NOMO-1 treated with DMSO at 0.1 percent for 48 hours (cell line): ENCODE data around the gene UNCX.

Experiments
- DNase-seq: peaks from one replicate; lab custom pipeline; 2025; ENCODE audit not compliant: unreplicated experiment; lab: John Stamatoyannopoulos, UW

UNCX gene

GRCh38 chr7:1214516-1214915 lies 18.2 kb upstream of the UNCX start:
- DNase-seq: no peak

DNA sequence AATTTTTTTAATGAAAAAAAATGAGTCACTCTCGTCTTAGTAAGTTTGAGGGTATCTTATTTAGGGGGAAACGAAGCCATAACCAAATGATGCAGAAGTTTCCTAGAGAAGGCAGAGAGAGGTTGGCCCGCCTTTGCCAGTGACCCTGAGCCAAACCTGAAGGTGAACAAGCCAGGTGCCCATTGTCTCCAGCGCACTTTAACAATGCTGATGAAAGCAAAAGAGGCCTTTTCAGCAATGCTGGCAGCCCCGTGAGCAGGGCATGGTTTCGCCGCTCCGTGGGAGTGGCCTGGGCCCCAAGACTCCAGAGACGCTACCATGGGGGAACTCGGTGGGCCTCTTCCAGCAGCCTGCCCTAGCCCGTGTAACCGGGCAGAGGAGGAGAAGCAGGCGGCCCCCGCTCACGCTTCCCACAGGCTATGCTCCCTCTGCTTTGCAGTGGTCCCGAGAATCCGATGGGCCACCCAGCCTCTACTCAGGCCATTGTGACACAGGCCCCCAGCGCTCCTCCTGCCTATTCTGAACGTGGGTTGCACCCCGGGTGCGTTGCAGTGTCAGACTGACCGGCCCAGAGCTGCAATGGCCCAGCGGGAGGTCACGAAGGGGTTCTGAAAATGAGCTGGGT lies 14.0 kb upstream of the UNCX start:
- no peak for DNase-seq

GRCh38 chr7:1219498-1219897 lies 13.2 kb upstream of the UNCX start:
- DNase-seq: no peak

- DNase-seq: no peak
These were observed 12.5 kb upstream of the UNCX start for GRCh38 chr7:1220000-1220726.

DNA sequence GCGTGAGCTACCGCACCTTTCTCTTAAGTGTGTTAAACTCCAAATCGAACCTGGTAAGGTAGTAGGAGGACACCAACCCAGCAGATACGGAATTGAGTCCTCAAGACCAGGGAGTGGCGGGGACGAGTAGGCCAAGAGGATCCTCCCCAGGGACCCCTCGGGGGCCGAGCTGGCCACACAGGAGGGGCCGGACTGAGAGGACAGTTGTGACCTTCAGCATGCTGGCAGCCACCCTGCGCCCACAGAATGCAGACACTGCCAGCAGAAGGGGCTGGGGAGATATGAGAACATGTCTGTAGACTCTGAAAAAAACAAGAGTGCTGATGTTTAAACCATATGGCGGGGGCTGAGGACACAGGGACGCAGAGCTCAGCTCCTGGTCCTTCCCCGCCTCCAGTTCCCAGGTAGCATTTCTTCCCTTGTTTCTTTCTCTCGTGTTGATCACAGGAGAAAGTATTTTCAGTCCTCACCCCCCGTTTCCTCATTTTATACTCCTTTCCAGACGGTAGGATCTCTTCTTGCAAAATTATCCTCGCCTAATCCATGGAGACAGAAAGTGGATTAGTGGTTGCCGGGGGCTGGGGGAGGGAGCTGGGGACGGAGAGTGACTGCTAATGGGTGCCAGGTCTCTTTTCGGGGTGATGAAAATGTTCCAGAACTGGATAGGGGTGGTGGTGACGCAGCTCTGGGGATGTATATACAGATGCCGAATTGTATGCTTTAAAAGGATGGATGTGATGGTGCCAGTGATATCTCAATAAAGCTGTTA lies 11.5 kb upstream of the UNCX start:
- DNase-seq: no peak

GRCh38 chr7:1223196-1223981 lies 9.3 kb upstream of the UNCX start:
- no peak for DNase-seq

GRCh38 chr7:1224086-1224716 lies 8.5 kb upstream of the UNCX start:
- DNase-seq: no peak

DNA sequence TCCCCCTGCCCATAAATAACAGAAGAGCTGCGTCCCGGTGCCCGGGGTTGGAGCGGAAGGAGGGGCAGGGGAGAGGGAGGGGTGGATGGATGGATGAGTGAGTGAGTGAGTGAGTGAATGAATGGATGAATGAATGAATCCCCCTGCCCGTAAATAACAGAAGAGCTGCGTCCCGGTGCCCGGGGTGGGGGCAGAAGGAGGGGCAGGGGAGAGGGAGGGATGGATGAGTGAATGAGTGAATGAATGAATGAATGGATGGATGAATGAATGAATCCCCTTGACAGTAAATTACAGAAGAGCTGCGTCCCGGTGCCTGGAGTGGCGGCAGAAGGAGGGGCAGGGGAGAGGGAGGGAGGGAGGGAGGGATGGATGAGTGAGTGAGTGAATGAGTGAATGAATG lies 7.6 kb upstream of the UNCX start:
- DNase-seq: no peak

GRCh38 chr7:1225441-1226185 lies 7.1 kb upstream of the UNCX start:
- DNase-seq: peak; percentile 15

- DNase-seq: no peak
These were observed 6.3 kb upstream of the UNCX start for GRCh38 chr7:1226186-1226901.

DNA sequence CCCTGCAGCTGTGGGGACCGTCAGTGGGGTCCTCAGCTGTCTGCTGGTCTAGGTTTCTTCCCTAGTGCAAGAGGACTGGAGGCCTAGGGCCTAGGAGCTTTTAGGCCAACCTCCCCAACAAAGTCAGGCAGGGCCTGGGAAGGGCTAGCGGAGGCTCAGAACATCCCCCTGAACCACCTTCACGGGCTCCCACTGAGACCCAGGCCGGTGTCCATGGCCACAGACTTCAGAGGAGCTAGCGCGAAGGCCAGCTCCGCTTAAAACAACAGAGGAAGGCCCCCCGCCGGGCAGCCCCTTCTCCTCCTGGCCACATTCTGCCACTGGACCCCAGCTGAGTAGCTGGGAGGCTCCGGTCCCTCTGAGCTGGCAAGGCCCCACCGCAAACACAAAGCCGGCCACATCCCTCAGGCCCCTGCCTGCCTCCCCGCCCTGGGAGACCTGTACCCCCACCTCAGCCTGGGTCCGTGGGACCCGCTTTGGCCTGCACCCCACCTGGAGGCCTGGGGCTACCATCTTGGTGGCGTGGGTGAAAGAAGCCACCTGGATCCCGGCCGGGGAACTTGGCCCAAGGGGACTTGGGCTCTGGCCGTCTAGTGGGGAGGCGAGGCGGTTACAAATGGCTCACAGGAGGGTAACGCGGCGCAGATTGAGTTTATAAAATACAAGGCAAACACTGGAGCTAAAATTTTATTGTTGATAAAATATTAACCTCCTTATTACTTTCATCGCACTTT lies 5.4 kb upstream of the UNCX start:
- DNase-seq: no peak

- no peak for DNase-seq
These were observed 4.7 kb upstream of the UNCX start for GRCh38 chr7:1227814-1228544.

DNA sequence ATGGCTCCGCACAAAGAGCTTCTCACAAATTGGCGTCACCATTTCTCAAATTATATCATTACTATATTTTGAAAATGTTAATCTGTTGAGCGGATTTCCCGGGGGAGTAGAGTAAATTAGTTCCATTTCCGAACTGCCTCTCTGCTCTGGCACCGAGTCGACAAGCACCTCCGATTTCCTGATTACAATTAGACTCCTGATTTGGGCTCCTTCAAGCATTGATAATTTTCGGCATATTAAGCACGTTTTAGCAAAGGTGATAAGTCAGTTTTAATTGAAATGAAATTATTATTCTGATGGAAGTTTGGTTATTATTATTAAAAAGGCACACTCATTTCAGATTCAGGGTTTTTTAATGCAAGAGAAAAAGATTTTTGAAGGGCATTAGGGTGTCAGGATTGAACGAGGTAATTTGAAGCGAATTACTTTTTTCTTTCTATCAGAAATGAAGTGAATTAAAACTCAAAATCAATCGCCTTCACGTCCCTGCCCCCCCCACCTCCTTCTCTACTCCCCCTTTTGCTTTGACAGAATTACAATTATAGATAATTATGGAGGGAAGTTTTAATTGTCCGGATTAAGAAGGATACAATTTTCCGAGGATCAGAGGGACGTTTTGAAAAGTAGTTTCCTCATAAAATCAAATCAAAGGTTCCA lies 4.0 kb upstream of the UNCX start:
- DNase-seq: no peak

DNA sequence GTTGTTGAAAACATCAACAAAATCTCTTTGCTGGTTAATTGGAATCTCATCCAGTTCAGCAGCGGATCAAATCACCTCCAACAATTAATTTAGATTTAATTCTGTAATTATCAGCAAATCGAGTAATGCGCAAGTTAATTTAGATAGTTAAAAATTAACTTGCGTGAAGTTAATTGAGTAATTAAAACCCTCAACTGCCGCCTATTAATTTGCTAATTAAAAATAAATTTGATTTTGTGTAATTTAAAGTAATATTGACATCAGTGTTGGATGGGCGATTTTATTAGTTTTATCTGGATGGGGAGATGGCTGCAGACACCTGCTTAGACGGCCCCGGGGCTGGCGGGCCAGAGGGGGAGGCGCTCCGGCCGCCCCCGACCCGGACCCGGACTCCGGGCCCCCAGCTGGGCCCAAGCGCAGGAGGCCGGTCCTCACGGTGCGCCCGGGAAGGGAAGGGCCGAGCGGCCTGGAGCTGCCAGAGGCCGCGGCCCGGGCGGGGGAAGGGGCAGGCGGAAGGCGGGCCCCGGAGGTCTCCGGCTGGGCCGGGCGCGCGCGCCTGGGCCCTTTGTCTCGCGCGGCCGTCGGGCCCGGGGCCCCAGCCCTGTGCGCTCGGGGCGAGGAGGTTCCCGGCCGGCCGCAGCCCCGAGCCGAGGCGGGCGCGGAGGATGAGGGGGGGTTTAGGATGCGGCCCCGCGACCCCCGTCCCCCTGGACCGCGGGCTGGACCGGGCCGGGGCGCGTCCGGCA lies 3.3 kb upstream of the UNCX start:
- DNase-seq: no peak

DNA sequence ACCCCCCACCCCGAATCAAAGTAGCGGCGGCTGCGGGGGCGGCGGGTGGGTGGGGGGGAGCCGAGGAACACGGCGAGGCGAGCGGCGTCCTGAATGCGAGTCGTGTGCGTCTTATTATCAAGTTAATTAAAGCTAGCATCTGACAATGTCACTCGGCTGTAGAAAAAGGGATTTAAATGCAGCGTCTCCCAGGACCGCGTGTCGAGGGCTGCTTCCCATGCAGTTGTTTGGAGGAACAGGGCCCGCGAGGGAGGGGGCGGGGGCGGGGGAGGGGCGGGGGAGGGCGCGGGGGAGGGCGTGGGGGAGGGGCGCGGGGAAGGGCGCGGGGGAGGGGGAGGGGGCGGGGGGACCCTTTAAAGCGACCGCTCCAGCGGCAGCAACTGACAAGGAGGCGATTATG lies 2.7 kb upstream of the UNCX start:
- no peak for DNase-seq

DNA sequence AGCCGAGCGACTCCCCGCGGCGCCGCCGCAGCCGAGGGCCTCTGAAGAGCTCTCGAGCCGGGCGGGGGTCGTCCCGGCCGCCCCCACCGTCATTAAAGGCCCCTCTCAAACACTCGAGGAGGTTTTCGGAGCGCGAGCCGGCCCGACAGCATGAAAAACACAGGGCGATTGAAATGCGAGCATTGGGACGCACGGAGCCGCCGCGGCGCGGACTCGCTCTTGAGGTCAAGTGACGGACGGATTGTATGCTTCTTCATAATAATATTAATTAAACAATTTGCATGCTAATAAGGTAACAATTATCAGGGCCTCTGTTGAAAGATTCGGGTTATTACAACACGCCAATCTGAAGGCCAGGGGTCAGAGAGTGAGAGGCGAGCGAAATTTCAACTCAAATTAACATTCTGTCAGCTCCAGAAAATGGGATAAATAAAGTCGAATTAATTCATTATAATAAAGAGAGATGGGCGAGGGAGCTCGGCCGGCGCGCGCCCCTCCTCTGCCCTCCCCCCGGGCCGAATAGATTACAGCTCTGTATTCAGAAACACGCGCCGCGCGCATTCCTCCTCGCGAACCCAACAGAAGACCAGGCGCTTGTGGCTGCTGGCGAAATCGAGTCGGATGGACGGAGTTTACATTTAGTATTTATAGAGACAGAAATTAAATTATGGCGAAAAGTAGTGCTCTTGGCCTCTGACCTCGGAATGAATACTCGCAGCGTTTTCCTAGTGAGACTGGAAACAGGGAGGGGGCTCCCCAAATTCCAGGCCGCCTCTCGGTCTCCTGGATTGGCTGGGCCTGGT lies 2.1 kb upstream of the UNCX start:
- no peak for DNase-seq
